ENCODE data around the gene UNC5C.

Gene UNC5C

DNA sequence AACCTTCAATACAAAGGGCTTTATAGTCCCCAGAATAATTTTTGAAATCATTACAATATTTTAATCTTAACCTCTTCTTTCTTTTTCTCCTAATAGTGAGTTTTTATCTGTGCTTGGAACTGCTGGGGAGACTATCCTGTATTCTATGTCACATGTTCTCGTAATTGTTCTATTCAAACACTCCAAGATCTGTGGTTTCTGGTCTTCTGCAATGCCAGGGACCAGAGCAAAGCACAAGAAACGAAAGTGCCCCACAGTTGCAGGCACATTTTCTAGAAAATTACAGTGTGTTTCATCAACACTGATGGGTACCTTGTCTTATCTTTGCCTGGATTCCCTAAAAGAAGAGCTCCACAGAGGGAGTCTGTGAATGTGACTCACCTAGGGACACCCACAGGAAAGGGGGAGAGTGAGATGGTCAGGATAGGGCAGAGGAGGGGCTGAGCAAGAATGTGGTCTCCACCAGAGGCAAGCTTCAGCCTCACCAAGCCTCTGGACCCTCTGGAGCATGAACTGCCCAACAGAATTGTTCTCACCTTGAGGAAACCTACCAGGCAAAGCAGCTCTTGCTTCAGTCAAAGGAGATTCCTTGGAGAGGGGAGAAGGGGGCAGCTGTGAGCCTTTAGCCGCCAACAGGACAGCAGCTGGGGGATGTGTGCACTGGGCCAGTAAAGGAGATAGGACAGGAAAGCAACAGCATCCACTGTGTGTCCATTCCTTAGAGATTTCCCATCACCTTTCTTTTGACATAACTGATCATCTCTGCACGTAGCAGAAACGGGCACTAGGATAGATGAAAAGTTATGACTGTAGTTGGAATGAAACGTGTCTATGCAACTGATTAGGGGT lies 25.9 kb downstream of the UNC5C start:
- DNase-seq (ENCODE audit: low read depth): no peak

DNA sequence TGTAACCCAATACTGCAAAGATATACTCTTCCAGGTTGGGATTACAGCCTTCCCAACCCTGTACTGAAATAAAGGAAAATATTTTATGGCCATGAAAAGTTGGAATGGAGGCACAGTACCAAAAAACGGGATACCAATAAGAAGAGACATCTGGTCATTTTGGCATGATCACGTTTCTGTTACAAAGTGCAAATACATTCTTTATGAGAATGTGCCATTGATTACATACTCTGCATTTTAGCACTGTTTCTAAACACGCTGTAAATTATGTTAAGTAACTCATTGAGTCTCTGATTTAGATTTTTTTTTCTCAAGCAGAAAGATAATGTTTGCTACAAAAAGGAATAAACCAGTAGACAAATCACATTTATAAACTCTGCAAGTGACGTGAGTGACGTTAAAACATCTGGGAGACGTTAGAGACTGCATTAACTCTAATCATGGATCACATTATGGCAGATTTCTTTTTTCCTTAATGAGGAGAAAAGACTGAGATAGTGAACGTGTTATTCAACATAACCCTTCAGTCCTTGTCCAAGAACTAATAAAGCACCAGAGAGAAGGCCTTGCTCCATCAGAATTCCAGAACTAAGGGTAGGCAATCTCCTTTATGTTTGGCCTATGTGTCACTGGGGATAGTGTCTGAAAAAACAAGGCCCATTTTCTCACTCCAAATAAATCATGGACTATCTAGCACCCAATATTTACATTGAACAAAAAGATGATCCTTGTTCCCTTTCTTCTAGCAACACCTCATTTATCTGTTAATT lies 31.0 kb downstream of the UNC5C start:
- no peak for DNase-seq (ENCODE audit: low read depth)

DNA sequence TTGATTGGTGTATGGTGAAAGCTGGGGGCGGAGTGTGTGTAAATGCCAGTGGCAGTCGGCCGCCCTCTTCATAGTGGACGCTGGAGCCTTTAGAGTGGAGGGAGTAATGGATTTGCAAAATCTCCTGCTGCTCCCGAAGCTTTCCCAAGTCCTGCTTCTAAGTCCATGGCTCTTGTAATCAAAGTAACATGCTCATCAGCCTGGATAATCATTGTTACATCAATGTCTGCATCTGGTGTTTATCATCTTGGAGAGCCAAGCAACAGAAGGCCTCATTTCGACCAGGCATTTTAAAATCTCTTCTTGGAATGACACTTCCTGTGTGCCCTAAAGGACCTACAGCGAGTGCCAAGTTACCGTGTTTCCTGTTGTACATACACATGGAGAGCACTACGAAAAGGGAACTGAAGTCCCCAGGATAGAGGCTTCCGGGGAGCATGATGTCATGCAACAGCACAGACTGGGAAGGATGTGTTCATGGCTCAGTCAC lies 32.2 kb downstream of the UNC5C start:
- no peak for DNase-seq (ENCODE audit: low read depth)

DNA sequence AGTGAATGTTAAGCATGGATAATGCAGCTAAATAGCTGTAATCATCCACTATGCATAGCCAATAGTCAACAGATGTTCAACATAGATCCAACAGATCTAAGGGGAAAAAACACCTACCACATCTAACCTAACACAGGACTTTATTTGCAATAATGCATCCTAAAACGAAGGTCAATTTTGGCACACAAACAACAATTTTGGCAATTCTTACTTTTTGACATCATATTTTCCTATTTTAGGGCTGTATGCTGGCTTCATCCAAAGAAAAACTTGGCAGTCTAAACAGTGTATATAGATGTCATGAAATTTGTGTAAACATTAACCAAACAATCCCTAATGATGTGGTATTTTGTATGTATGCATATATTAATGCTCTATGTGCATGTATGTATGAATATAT lies 33.2 kb downstream of the UNC5C start:
- DNase-seq (ENCODE audit: low read depth): no peak

DNA sequence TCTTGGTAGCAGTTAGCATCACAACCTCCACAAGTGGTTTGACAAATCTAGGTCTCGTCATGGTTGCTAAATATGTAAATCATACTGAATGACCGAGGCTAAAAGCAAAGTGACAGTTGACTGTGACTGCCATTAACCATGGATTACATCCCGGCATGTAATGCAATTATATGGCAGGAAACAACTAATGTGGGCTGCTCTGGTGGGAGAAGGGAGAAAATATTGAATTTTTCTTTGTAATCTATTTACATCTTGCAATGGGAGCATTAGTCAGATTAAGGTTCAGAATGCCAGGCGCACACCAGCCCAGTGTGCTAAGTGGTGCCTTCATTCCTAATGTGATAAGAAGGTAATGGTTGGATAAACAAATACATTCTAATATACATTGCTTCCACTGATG lies 35.8 kb downstream of the UNC5C start:
- DNase-seq (ENCODE audit: low read depth): no peak

DNA sequence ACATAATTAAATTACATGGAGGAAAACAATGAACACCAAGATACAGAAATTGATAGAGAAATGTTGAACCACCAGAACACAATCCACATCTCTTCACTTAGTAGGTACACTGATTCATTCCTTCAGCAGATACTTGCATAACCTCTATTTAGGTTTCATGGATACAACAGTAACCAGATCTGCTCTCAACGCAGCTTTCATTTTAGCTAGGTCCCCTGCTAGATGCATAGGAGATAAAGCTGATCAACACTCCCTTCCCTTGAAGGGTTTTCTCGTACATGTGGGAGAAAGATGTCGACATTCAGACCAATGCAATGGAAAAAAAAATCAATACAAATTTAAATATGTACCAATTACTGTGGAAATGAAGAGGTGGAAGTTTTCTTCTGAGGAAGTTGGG lies 37.3 kb downstream of the UNC5C start:
- no peak for DNase-seq (ENCODE audit: low read depth)

DNA sequence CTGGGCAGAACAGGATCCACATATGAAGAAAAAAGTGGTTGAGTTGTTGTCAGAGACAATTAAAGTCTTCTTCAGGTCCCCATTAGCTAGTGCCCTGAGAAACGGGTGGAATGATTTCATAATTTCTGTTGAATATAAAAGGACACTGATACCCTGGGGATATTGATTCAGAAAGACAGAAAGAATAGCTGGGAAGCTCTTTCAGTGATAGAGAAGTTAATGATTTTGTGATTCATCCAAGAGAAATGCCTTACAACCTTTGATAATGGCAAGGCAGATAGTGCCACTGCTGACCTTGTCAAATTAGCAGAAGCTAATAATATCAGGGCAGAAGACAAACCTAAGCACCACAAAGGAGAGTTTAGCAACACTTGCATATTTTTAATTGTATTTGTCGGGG lies 37.9 kb downstream of the UNC5C start:
- no peak for DNase-seq (ENCODE audit: low read depth)

DNA sequence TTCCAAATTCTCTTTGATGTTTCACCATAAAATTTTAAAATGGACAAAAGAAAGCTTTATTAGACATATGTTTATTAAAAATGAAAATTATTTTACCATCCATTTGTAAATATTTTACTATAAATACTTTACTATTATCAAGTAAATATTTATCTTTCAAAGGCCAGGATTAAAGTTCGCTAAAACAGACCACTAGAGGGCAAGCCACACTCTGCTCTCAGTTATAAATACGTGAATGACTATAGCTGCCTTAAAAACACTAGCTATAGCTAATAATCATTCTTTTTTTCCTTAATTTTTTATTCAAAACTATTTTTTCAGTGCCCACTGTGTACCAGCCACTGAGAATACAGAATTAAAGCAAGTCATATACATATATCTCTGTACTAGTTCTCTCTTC lies 38.6 kb downstream of the UNC5C start:
- no peak for DNase-seq (ENCODE audit: low read depth)

DNA sequence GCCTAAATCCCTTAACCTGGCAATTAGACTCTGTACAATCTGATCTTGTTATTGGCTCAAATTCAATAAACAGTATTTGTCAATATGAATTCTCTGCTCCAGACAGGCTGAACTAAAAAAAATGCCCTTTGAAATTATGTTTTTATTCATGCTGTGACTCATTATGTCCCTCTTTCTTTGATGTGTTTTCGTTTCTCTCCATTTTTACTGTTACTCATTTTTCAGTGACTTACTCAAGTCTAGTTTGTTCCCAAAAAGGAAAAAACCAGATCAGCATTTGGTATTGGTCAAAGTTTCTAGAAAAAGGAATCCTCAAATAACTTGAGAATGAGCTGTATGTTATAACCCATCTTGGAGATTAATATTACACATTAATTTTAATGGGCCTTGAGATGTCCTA lies 40.4 kb downstream of the UNC5C start:
- DNase-seq (ENCODE audit: low read depth): no peak

DNA sequence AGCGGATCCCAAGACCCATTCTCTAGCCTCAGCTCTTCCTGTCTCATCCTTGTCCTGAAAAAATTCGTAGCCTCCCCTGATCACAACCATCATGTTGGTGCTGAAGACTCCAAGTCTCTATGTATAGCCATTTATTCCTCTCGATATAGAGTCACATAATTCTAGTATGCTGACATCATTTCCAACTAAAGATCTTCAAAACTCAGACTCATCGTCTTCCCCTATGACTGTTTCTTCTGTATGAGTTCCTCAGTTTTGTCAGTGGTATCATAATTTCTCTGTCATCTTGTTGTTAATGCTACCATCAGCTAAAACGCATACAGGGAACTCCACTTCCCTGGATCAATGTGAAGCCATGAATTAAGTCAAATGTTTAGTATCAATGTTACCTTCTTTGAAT lies 41.2 kb downstream of the UNC5C start:
- no peak for DNase-seq (ENCODE audit: low read depth)

DNA sequence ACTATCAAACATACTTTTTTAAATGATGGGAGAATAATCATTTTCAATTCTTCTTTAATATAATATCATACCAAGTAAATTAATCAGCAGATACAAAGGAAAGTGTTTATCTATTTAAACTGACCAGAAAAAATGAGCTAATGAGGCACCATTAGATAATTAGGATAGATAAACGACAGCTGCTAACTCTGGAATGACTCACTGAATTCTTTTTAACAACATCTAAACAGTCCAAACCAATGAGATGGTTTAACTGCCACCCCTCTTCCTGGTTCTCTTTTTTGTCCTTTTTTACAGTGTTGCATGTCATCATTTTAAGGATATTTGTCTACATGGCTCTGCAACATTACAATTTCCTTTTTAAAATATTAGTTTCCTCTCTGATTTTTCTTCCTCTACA lies 41.6 kb downstream of the UNC5C start:
- no peak for DNase-seq (ENCODE audit: low read depth)

DNA sequence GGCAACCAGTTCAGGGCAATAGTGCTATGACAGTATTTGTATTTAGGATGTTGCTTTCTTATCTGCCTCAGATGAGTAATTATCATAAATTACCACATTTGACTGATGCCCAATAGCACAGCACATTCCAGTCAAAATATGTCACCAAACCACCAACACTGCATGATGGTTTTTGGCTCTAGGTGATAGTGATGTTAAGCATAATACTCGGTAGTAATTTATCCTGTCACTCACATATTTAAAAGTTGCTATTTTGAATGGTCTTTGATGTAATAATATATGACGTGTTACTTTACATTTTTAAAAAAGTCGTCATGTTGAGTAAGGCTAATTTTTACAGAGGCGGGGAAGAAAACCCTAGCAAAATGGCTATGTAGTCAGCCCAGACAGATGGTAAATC lies 42.5 kb downstream of the UNC5C start:
- DNase-seq (ENCODE audit: low read depth): no peak

DNA sequence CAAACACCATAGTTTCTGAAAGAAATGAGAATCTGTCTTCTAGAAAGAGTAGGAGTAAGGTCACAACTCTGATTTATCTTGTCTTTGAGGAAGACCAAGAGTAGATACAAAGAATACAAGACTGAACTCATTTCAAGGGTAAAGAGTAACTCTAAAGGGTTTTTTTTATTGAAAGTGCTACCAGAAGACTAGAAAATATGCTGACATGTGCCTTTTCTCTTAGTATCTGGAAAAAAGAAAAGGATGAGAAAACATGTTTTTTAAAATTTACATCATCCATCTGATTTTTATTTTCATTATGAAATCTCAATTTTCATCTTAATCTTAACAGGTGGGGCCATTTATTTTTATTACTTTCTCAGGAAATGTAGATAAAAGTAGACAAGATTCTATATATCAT lies 43.0 kb downstream of the UNC5C start:
- DNase-seq (ENCODE audit: low read depth): no peak

DNA sequence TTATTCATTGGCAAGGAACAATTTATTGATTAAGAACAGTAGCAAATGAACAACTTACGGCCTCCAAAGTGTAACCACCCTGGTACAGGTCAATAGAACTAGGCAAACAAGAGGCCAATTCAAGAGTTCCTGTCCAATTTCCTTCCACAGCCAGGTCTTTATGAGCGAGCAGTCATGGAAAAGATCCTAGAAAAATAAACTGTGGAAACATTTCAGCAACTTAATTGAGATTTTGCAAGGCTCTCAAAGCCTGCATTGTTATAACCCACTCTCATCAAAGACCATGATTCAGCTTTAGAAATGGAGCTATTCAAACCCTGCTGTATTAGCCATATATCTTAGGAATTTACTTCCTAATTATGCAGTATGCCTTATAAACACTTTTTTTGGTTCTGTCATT lies 43.6 kb downstream of the UNC5C start:
- no peak for DNase-seq (ENCODE audit: low read depth)

DNA sequence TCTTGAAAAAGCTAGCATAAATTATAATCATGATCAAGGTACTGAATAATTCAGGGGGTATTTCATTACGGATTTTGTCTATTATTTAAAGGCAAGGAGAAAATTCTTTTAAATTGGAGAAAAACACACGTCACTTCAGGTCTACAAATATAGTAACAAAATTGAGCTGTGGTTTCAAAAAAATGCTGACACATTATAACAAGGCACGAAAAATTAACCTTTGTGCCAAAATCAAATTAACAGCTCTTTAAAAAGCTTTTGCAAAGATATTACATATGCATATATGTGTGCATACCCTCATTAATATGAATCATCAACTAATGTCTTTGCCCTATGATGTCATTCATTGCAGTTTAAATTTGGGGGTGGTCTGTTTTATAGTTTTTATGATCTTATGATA lies 44.3 kb downstream of the UNC5C start:
- no peak for DNase-seq (ENCODE audit: low read depth)

DNA sequence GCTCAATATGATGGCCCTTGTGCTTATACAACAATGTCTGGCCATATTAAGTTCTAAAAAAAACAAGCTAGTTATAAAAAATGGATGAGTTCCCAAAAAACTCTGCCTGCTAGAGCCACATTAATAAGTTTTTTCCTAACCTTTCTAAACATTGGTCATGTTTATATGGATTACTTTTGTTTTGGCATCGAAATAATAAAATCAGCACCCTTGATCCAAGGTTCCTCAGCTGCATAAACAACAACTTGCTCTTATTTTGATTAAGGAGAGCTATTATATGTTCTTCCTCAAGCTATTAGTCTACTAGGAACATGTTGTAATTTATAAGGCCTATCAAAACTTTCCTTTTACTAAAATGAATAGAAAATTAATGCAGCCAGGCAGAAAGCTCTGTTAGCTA lies 48.4 kb downstream of the UNC5C start:
- no peak for DNase-seq (ENCODE audit: low read depth)

DNA sequence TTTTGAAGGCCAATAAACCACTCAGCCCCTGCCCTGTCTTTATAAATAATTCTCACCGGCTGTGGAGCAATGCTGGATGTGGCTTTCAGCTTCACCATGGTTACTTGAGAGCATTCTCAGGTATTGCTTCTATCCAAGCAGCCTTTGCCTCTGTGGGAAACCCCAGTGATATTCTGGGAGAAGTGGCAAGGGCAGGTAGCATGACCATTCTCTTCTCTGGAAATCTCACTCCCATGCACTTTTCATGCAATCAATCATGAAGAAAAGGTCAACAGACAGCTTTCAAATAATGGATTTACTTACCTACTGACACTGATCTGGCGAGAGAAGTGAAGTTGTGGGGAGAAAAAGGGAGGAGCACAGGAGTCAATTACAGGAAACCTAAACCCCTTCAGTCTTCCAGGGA lies 49.5 kb downstream of the UNC5C start:
- DNase-seq (ENCODE audit: low read depth): no peak

DNA sequence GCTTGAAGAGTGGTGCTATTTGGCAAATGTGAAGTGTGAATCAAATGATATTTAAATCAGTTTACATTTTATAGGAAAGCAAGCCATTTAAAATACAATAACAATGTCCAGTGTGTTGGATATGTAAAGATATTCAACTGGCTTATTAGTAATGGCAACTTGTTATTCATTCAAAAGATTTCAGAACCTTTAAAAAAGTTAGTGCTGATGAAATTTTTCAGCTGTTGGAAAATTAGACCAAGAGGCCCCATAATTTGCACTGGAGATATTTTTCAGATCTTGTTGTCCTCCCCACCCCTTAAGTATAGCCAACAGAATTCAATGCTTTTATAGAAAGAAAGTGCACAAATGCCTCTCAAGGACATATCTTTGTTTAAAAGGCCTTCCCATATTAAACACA lies 54.6 kb downstream of the UNC5C start:
- DNase-seq (ENCODE audit: low read depth): no peak

DNA sequence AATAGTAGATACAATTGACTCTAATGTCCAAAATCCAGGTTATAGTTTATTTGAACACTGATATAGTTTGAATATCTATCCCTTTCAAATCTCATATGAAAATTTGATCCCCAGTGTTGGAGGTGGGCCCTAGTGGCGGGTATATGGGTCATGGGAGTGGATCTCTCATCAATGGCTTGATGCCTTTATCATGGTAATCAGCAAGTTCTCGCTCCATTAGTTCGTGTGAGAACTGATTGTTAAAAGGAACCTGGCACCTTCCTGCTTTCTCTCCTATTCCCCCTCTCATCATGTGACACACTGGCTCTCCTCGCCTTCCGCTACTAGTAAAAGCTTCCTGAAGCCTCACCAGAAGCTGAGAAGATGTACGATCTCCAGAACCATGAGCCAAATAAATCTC lies 70.1 kb downstream of the UNC5C start:
- DNase-seq (ENCODE audit: low read depth): no peak

DNA sequence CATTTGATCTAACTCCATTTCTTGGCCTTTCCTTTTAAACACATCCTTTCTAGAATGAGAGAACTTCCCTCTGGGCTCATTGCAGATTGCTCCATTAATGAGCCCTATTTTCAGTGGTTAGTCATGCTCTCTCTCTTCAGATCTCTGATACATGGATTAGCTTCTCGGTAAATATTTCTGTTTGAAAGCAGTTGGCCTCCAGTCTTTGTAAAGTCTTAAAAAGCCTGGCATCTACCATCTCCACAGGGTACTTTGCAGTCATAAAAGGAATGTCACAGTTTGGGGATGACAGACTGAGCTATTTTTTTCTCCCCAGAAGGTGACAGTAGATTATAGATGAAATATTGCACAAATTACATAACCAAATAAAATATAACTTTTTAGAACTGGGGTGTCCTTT lies 72.7 kb downstream of the UNC5C start:
- DNase-seq (ENCODE audit: low read depth): no peak

DNA sequence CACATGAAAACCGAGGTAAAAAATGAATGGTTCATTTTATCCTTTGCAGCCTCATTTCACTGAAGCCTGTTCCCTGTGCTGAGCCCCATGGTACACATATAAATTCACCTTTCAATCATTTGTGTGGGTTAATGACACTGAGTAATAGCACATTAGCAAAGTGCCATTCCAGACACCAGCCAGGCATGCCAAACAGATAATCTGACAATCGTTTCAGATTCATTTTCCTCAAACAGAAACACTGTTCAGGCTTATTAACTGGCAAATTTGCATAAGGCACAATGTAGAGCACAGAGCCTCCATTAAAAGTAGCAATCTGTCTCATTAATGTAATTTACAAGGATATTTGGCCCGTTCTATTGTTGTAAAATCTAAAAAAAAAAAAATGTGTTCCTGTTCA lies 76.2 kb downstream of the UNC5C start:
- no peak for DNase-seq (ENCODE audit: low read depth)

DNA sequence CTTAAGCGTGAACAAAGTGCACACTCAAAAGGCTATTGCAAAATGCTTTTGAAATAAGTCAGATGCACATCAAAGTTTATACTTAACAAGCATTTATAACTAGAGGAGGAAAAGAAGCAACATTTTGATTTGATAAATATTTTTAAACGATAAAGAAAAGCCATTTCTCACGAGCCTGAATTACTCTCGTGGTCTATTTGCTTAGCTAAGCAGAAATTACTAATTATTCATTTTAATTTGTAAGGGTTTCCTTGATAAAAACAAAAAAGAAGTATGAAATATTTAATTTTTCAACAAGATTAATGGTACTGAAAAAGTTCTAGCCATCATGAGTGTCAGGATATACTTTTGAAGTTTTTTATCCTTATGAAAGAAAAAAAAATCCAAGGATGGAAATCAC lies 78.2 kb downstream of the UNC5C start:
- no peak for DNase-seq (ENCODE audit: low read depth)

DNA sequence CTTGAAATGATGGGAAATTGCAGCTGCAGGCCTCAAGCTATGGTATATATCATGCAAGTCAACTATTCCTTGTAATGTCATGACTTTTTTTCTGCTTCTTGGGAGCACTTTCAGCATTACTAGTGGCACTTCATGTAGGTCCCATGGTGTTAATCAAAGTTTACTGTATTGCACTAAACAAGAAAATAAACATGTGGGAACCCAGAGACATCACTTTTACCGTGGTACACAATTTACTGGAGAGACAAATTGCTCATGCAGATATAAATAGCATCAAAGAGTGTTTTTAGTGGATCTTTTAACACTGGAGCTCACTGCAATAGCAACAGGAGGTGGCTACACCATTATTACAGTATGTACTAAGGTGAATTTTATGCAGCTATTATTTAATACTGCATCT lies 79.2 kb downstream of the UNC5C start:
- DNase-seq (ENCODE audit: low read depth): no peak

DNA sequence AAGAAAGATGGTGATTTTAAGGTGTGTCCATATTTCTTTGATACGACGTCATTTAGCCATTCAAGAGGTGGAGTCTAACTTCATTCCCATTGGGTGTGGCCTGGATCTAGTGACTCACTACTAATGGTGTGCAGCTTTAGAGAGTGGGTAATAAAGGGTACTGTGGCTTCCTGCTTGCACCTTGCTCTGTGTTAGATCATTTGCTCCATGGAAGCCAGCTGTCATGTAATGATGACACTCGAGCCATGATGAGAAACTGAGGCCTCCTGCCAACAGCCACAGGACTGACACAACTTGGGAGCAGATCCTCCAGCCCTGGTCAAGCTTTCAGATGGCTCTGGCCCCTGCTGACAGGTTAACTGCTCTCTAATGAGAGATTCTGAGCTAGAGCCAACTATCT lies 82.0 kb downstream of the UNC5C start:
- DNase-seq (ENCODE audit: low read depth): no peak

Measured in activated T-cell treated with anti-CD3 and anti-CD28 coated beads for 24 hours (primary cell).